ENCODE data around the gene MEN1.

MEN1 gene

GRCh38 chr11:64834723-64835615 lies 24.6 kb upstream of the MEN1 start:
- peak; percentile 38 for DNase-seq (ENCODE audit: low read depth)
- H3K4me3 ChIP-seq (replicated peaks; ENCODE audit: low read depth, low read length) = no peak overlapping the region

GRCh38 chr11:64834031-64834722 lies 23.8 kb upstream of the MEN1 start:
- H3K4me3 ChIP-seq (replicated peaks; ENCODE audit: low read depth, low read length) = no peak overlapping the region

More at GRCh38 chr11:64834723-64835615, 24.6 kb upstream of the MEN1 start:
- TF ChIP-seq CTCF (IDR thresholded peaks at IDR 0.05; ENCODE audit: low read length, missing control alignments) = no peak

DNA sequence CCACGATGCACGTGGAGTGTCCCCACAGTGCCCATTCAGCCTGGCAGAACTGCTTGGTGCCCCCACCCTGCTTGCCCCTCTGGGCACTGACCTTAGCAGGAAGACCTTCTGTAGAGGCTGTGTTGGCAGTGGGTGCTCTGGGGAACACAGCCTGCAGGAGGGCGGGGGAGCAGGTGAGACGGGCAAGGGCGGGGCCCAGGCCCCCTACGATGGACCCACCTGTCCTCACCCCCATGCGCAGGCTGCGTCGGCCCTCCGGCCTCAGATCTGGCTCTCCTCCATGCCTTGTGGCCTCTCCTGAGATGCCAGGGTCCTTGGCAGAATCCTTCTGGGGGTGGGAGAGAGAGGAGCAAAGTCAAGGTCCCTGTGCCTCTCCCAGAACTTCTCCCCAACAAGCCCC lies 23.2 kb upstream of the MEN1 start:
- H3K4me3 ChIP-seq (replicated peaks; ENCODE audit: low read depth, low read length) = no peak overlapping the region
- no peak for DNase-seq (ENCODE audit: low read depth)
- TF ChIP-seq CTCF (IDR thresholded peaks at IDR 0.05; ENCODE audit: low read length, missing control alignments) = no peak

More at GRCh38 chr11:64834031-64834722, 23.8 kb upstream of the MEN1 start:
- no peak for DNase-seq (ENCODE audit: low read depth)
- no peak for TF ChIP-seq CTCF (IDR thresholded peaks at IDR 0.05; ENCODE audit: low read length, missing control alignments)

- H3K4me3 ChIP-seq (replicated peaks; ENCODE audit: low read depth, low read length) = no peak overlapping the region
- TF ChIP-seq CTCF (IDR thresholded peaks at IDR 0.05; ENCODE audit: low read length, missing control alignments) = no peak
- no peak for DNase-seq (ENCODE audit: low read depth)
Observed at GRCh38 chr11:64833198-64833502, 22.8 kb upstream of the MEN1 start.

DNA sequence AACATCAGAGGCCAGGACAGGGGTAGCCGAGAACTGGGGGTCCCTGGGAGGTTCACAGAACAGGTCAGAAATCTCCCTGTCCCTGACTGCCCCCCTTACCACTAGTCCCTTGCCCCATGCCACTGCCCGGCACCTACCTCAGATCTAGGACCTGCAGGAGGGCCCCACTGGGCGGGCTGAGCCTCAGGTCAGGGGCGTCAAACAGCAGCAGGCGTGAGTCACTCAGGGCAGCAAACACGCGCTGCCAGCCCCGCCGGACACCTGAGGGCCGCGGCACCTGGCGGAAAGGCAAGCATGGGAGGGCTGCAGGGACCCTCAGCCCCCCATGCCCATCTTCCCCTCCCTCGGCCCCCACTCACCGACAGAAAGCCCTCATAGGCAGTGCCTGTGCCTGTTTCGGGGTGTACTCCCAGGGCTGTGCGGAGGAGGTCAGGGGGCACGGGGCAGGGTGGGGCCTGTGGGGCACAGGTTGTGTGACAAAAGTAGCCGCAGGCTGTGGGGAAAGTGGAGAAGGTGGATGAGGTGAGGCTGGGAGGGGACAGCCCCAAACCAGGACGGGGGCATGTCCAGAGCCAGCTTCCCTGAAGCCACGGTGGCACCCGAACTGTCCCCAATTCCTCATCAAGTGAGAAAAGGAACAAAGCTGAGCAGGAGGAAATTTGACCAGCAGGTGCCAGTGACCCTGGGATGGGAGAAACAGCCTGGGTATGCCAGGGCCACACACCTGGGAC lies 22.3 kb upstream of the MEN1 start:
- no peak for DNase-seq (ENCODE audit: low read depth)
- no peak for TF ChIP-seq CTCF (IDR thresholded peaks at IDR 0.05; ENCODE audit: low read length, missing control alignments)
- no peak overlapping the region for H3K4me3 ChIP-seq (replicated peaks; ENCODE audit: low read depth, low read length)

DNA sequence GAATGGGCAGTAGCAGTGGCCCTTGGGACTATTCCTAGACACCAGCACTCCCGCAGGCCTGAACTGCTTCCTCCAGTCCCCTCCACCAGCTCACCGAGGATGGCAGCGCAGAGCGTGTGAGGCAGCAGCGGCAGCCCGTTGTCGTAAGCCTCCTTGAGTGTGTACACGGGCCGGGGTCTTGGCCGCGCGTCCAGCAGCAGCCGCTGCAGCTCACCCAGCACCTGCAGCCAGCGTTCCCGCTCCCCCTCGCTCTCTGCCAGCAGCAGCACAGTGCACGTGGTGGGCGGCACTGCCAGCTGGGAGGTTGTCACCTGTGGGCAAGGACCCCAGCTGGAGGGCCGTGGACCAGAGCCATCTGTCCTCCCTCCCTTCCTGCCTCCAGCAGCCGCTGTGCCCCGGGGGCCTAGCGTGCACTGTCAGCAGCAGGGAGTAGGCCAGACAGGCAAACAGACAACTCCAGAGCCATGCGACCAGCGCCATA lies 21.1 kb upstream of the MEN1 start:
- TF ChIP-seq CTCF (IDR thresholded peaks at IDR 0.05; ENCODE audit: low read length, missing control alignments) = no peak
- DNase-seq (ENCODE audit: low read depth) = no peak
- H3K4me3 ChIP-seq (replicated peaks; ENCODE audit: low read depth, low read length) = no peak overlapping the region
